ENCODE measurements around the gene KCNK18. TPM values are rescaled to one million over a fixed set of nuclear protein-coding genes. Genes with fewer than 3 reads are reported as not detected.

Gene KCNK18
- total and polyA plus RNA-seq, 3 experiments from 2014 or later = not detected

- Histone ChIP-seq H3K4me1 (ENCODE audit: insufficient read depth, low read length) (peaks cover 12% of the 10 kb centered on the region), H3K9me3 (ENCODE audit: low read length) (no peaks in the 10 kb centered on the region), H3K36me3 (ENCODE audit: insufficient read depth, low read length) (no peaks in the 10 kb centered on the region), H3K27ac (ENCODE audit: low read depth, low read length) (no peak overlapping the region), H3K27me3 (ENCODE audit: insufficient read depth, low read length, poor library complexity, severe bottlenecking) (peaks cover 58% of the 10 kb centered on the region), H3K4me3 (ENCODE audit: low read length) (no peak overlapping the region)
- CTCF ChIA-PET = interaction anchor here (0.9 kb wide), 1 partner anchor 13 kb away, joined by 6 read pairs; no protein-coding TSS in a partner anchor
- peaks cover 0 to 3% (median 0%) of the 10 kb centered on the region in 5 donors for H3K9me3 Mint-ChIP-seq
- H3K36me3 Mint-ChIP-seq = peaks cover 0 to 1% (median 0%) of the 10 kb centered on the region in 3 donors
- POLR2A ChIA-PET = no interaction called here
- H3K4me3 Mint-ChIP-seq = peak overlapping the region; percentile 10 to 73 (median 53)
- no peak for DNase-seq
- peaks cover 77 to 84% of the 10 kb centered on the region in 2 donors for H3K27me3 Mint-ChIP-seq
- H3K27ac Mint-ChIP-seq = no peak overlapping the region
- H3K4me1 Mint-ChIP-seq = peaks cover 22 to 43% (median 40%) of the 10 kb centered on the region in 3 donors
Measured at GRCh38 chr10:117162093-117163060, 34.9 kb upstream of the KCNK18 start.

- Histone ChIP-seq H3K27me3 (ENCODE audit: insufficient read depth, low read length, poor library complexity, severe bottlenecking) (peaks cover 64% of the 10 kb centered on the region), H3K4me3 (ENCODE audit: low read length) (no peak overlapping the region), H3K4me1 (ENCODE audit: insufficient read depth, low read length) (peaks cover 19% of the 10 kb centered on the region), H3K36me3 (ENCODE audit: insufficient read depth, low read length) (no peaks in the 10 kb centered on the region), H3K9me3 (ENCODE audit: low read length) (no peaks in the 10 kb centered on the region), H3K27ac (ENCODE audit: low read depth, low read length) (no peak overlapping the region)
- no peak overlapping the region for H3K27ac Mint-ChIP-seq
- peaks cover 75 to 78% of the 10 kb centered on the region in 2 donors for H3K27me3 Mint-ChIP-seq
- ChIA-PET CTCF (interaction anchor here (1.2 kb wide), 1 partner anchor 11 kb away, joined by 4 read pairs; no protein-coding TSS in a partner anchor), POLR2A (no interaction called here)
- peak overlapping the region in 2 of 7 donors; percentile 38 to 41 for H3K4me3 Mint-ChIP-seq
- H3K36me3 Mint-ChIP-seq = peaks cover 0 to 1% (median 0%) of the 10 kb centered on the region in 3 donors
- DNase-seq = no peak
- H3K4me1 Mint-ChIP-seq = peaks cover 23 to 51% (median 40%) of the 10 kb centered on the region in 3 donors
- peaks cover 0 to 3% (median 0%) of the 10 kb centered on the region in 5 donors for H3K9me3 Mint-ChIP-seq
Measured at GRCh38 chr10:117163061-117163953, 34.0 kb upstream of the KCNK18 start.

GRCh38 chr10:117163954-117164548 is 33.2 kb upstream of the KCNK18 start:
- ChIA-PET CTCF (interaction anchor here (1.2 kb wide), 1 partner anchor 11 kb away, joined by 4 read pairs; no protein-coding TSS in a partner anchor), POLR2A (no interaction called here)
- H3K4me3 Mint-ChIP-seq = peak overlapping the region in 5 of 7 donors; percentile 15 to 76 (median 43)
- no peak overlapping the region for H3K27ac Mint-ChIP-seq
- H3K9me3 Mint-ChIP-seq = peaks cover 0 to 3% (median 0%) of the 10 kb centered on the region in 5 donors
- peaks cover 24 to 58% (median 42%) of the 10 kb centered on the region in 3 donors for H3K4me1 Mint-ChIP-seq
- peaks cover 19% of the 10 kb centered on the region for H3K4me1 ChIP-seq (ENCODE audit: insufficient read depth, low read length)
- no peaks in the 10 kb centered on the region for H3K36me3 ChIP-seq (ENCODE audit: insufficient read depth, low read length)
- peaks cover 73 to 74% of the 10 kb centered on the region in 2 donors for H3K27me3 Mint-ChIP-seq
- H3K27ac ChIP-seq (ENCODE audit: low read depth, low read length) = no peak overlapping the region
- no peak overlapping the region for H3K4me3 ChIP-seq (ENCODE audit: low read length)
- DNase-seq = no peak
- peaks cover 0 to 1% (median 0%) of the 10 kb centered on the region in 3 donors for H3K36me3 Mint-ChIP-seq
- H3K27me3 ChIP-seq (ENCODE audit: insufficient read depth, low read length, poor library complexity, severe bottlenecking) = peaks cover 68% of the 10 kb centered on the region
- no peaks in the 10 kb centered on the region for H3K9me3 ChIP-seq (ENCODE audit: low read length)

- DNase-seq = no peak
- Histone ChIP-seq H3K9me3 (ENCODE audit: low read length) (no peaks in the 10 kb centered on the region), H3K36me3 (ENCODE audit: insufficient read depth, low read length) (no peaks in the 10 kb centered on the region), H3K4me1 (ENCODE audit: insufficient read depth, low read length) (peaks cover 19% of the 10 kb centered on the region), H3K4me3 (ENCODE audit: low read length) (no peak overlapping the region), H3K27ac (ENCODE audit: low read depth, low read length) (no peak overlapping the region), H3K27me3 (ENCODE audit: insufficient read depth, low read length, poor library complexity, severe bottlenecking) (peaks cover 73% of the 10 kb centered on the region)
- peaks cover 0 to 1% (median 0%) of the 10 kb centered on the region in 3 donors for H3K36me3 Mint-ChIP-seq
- ChIA-PET POLR2A (no interaction called here), CTCF (no interaction called here)
- peak overlapping the region; percentile 0 to 73 (median 15) for H3K4me3 Mint-ChIP-seq
- peaks cover 74% of the 10 kb centered on the region in 2 donors for H3K27me3 Mint-ChIP-seq
- H3K4me1 Mint-ChIP-seq = peaks cover 26 to 62% (median 48%) of the 10 kb centered on the region in 3 donors
- H3K9me3 Mint-ChIP-seq = peaks cover 0 to 3% (median 0%) of the 10 kb centered on the region in 5 donors
- peak overlapping the region in 1 of 8 donors; percentile 26 for H3K27ac Mint-ChIP-seq
Measured at GRCh38 chr10:117164592-117165537, 32.4 kb upstream of the KCNK18 start.

GRCh38 chr10:117165538-117166417 is 31.5 kb upstream of the KCNK18 start:
- Mint-ChIP-seq H3K36me3 (peaks cover 0 to 1% (median 0%) of the 10 kb centered on the region in 3 donors), H3K4me1 (peaks cover 26 to 62% (median 48%) of the 10 kb centered on the region in 3 donors), H3K27me3 (peaks cover 71 to 74% of the 10 kb centered on the region in 2 donors), H3K4me3 (peak overlapping the region in 3 of 7 donors; percentile 19 to 35 (median 19)), H3K9me3 (peaks cover 0 to 3% (median 0%) of the 10 kb centered on the region in 5 donors), H3K27ac (no peak overlapping the region)
- Histone ChIP-seq H3K9me3 (ENCODE audit: low read length) (no peaks in the 10 kb centered on the region), H3K4me1 (ENCODE audit: insufficient read depth, low read length) (peaks cover 19% of the 10 kb centered on the region), H3K27me3 (ENCODE audit: insufficient read depth, low read length, poor library complexity, severe bottlenecking) (peaks cover 70% of the 10 kb centered on the region), H3K4me3 (ENCODE audit: low read length) (no peak overlapping the region), H3K27ac (ENCODE audit: low read depth, low read length) (no peak overlapping the region), H3K36me3 (ENCODE audit: insufficient read depth, low read length) (no peaks in the 10 kb centered on the region)
- ChIA-PET CTCF (interaction anchor here (2.6 to 3.0 kb wide), 2 partner anchors 10 to 51 kb away, joined by 11 to 26 read pairs; no protein-coding TSS in a partner anchor), POLR2A (no interaction called here)
- no peak for DNase-seq

All from CD8-positive, alpha-beta memory T cell (primary cell).